Measurements from ENCODE around the gene WNT11.

DNA sequence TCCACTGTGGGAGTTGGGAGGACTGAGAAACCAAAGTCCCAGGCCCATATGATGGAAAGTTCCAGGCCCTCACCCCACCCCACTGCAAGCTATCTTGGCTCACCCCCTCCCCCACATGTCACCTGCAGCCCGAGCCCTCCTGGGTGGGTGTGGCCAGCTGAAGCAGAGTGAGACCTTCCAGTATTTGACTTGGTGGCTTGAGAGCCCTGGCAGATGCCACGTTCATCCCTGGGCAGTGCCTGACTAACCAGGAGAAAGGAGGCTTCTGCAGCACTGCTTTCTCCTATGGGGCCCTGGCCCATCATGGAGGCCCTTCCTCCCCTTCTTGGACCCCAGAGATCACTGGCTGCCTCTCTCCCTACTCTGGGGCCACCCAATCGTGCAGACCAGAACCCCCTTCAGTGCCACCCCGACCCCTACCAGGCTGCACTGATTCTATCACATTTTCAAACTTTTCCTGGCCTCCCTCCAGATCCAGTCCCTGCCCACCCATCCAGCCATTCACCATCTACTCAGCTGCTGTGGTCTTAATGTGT is 38.1 kb upstream of the WNT11 start:
- TF ChIP-seq, protein P1, sequence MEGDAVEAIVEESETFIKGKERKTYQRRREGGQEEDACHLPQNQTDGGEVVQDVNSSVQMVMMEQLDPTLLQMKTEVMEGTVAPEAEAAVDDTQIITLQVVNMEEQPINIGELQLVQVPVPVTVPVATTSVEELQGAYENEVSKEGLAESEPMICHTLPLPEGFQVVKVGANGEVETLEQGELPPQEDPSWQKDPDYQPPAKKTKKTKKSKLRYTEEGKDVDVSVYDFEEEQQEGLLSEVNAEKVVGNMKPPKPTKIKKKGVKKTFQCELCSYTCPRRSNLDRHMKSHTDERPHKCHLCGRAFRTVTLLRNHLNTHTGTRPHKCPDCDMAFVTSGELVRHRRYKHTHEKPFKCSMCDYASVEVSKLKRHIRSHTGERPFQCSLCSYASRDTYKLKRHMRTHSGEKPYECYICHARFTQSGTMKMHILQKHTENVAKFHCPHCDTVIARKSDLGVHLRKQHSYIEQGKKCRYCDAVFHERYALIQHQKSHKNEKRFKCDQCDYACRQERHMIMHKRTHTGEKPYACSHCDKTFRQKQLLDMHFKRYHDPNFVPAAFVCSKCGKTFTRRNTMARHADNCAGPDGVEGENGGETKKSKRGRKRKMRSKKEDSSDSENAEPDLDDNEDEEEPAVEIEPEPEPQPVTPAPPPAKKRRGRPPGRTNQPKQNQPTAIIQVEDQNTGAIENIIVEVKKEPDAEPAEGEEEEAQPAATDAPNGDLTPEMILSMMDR (IDR thresholded peaks at IDR 0.05; ENCODE audit: low read length) = no peak
- TF ChIP-seq EZH2 (optimal IDR thresholded peaks at IDR 0.05; ENCODE audit: low read depth, low read length) = no peak
- no peak for TF ChIP-seq EZH2phosphoT487 (IDR thresholded peaks at IDR 0.05; ENCODE audit: low read length)

Measured in MM.1S (cell line).